Neural cell (in vitro differentiated cells): Measurements from ENCODE around the gene WDR36.

ENCODE experiments used
- CTCF ChIP-seq: fragments of 450-650 bp; IDR thresholded peaks from 2 replicates; pipeline ENCODE4 v1.5.1; 2014; ENCODE audit warnings: antibody characterized with exemption, mild to moderate bottlenecking, moderate library complexity; ENCODE audit not compliant: poor library complexity, severe bottlenecking
- EP300 ChIP-seq: fragments of 450-650 bp; conservative IDR thresholded peaks from 2 replicates; pipeline ENCODE4 v1.6.1; 2014; ENCODE audit warnings: antibody characterized with exemption, mild to moderate bottlenecking, moderate library complexity; ENCODE audit not compliant: poor library complexity, severe bottlenecking
- EZH2 ChIP-seq: fragments of 200-600, 300-800 bp; shearing (Covaris generic), sonication (generic); IDR thresholded peaks from 2 replicates; pipeline ENCODE4 v1.6.1; 2014; ENCODE audit warnings: antibody characterized with exemption, low read length, borderline replicate concordance, mild to moderate bottlenecking; ENCODE audit not compliant: insufficient read depth, poor library complexity, severe bottlenecking
- MXI1 ChIP-seq: fragments of 450-650 bp; conservative IDR thresholded peaks from 2 replicates; pipeline ENCODE4 v1.6.1; 2014; ENCODE audit warnings: antibody characterized with exemption, mild to moderate bottlenecking; ENCODE audit not compliant: poor library complexity, severe bottlenecking
- POLR2AphosphoS5 ChIP-seq: IDR thresholded peaks from 2 replicates; pipeline ENCODE4 v1.6.1; 2012
- RAD21 ChIP-seq: fragments of 450-650 bp; conservative IDR thresholded peaks from 2 replicates; pipeline ENCODE4 v1.6.1; 2014; ENCODE audit warnings: antibody characterized with exemption, mild to moderate bottlenecking, moderate library complexity
- TAF1 ChIP-seq: IDR thresholded peaks from 2 replicates; pipeline ENCODE4 v1.6.1; 2012; ENCODE audit warnings: low read depth
- TF ChIP-seq, protein P1 (sequence below): IDR thresholded peaks from 2 replicates; pipeline ENCODE4 v1.6.1; 2012; ENCODE audit warnings: borderline replicate concordance

- TF ChIP-seq POLR2AphosphoS5 (no peak), EZH2 (no peak), CTCF (no peak), MXI1 (no peak), TAF1 (no peak), EP300 (no peak), RAD21 (no peak)
- TF ChIP-seq, protein P1, sequence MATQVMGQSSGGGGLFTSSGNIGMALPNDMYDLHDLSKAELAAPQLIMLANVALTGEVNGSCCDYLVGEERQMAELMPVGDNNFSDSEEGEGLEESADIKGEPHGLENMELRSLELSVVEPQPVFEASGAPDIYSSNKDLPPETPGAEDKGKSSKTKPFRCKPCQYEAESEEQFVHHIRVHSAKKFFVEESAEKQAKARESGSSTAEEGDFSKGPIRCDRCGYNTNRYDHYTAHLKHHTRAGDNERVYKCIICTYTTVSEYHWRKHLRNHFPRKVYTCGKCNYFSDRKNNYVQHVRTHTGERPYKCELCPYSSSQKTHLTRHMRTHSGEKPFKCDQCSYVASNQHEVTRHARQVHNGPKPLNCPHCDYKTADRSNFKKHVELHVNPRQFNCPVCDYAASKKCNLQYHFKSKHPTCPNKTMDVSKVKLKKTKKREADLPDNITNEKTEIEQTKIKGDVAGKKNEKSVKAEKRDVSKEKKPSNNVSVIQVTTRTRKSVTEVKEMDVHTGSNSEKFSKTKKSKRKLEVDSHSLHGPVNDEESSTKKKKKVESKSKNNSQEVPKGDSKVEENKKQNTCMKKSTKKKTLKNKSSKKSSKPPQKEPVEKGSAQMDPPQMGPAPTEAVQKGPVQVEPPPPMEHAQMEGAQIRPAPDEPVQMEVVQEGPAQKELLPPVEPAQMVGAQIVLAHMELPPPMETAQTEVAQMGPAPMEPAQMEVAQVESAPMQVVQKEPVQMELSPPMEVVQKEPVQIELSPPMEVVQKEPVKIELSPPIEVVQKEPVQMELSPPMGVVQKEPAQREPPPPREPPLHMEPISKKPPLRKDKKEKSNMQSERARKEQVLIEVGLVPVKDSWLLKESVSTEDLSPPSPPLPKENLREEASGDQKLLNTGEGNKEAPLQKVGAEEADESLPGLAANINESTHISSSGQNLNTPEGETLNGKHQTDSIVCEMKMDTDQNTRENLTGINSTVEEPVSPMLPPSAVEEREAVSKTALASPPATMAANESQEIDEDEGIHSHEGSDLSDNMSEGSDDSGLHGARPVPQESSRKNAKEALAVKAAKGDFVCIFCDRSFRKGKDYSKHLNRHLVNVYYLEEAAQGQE, result no peak
Measured at GRCh38 chr5:111076091-111076490, 16.1 kb upstream of the WDR36 start.
